Bronchial epithelial cell (primary cell): ENCODE data around the gene CHORDC1. TPM values are rescaled to one million over a fixed set of nuclear protein-coding genes. Genes with fewer than 3 reads are reported as not detected.

Experiments used
- DNase-seq: peaks from one replicate; pipeline ENCODE4 v3.0.0-alpha.2; 2010; ENCODE audit warnings: low read depth
- FAIRE-seq: peaks from 2 replicates; lab custom pipeline; 2011; peaks lifted over from hg19 to GRCh38; lab: Jason Lieb, UNC
- H3K27me3 ChIP-seq: 2 replicates; pipeline ENCODE4 v1.5.1; 2011; ENCODE audit warnings: low read length; ENCODE audit not compliant: control insufficient read depth, insufficient read depth
- H3K36me3 ChIP-seq: 2 replicates; pipeline ENCODE4 v1.5.1; 2011; ENCODE audit warnings: low read length; ENCODE audit not compliant: control insufficient read depth, insufficient read depth
- H3K4me3 ChIP-seq: 2 replicates; pipeline ENCODE4 v1.5.1; 2011; ENCODE audit warnings: mild to moderate bottlenecking, low read depth, low read length, control low read depth
- total RNA-seq: library from RNA; depleted of rRNA; stranded (reverse); fragments of >200 nt; gene quantifications from 2 replicates; pipeline ENCODE4 v1.2.1, GENCODE V29; 2014
- TF ChIP-seq, protein P1 (sequence below): IDR thresholded peaks from 2 replicates; pipeline ENCODE4 v1.5.1; 2011; ENCODE audit warnings: mild to moderate bottlenecking, moderate library complexity, low read length, control low read depth, inconsistent platforms; ENCODE audit not compliant: insufficient read depth, severe bottlenecking

Gene CHORDC1
- total RNA-seq, 1 donor from 2014 or later, result 24.2 TPM

DNA sequence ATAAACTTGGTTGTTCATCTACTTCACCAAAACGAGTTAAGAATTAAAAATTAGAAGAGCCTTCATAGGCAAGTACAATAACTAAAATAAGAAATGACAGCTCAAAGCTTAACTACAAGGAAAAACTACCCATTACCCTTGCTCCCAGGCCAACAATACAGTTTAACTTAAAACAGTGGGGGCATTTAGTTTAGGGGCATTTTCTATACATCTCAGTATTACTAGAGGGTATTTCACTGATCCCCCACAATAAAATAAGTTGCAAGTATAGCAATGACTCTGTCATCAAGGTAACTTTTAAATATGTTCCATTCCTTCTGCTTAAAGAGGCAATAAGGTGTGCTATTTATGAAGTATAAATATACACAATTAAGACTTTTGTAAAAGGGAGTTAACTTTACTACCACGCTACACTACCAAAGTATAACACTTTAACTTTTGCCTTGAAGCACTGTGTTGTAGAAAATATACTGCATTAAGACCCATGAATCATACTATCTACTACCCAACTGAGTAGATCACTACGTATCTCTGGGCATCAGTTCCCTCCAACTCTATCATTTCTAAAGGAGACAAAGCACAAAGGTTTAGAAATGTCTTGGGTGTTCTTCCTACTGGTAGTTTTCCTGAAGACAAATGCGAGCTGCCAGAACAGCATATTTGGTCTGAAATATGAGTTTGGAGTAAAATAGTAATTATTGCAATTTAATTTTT lies 29.8 kb downstream of the CHORDC1 start:
- no peaks in the 10 kb centered on the region for H3K36me3 ChIP-seq
- FAIRE-seq (no peak), DNase-seq (no peak)
- TF ChIP-seq, protein P1, sequence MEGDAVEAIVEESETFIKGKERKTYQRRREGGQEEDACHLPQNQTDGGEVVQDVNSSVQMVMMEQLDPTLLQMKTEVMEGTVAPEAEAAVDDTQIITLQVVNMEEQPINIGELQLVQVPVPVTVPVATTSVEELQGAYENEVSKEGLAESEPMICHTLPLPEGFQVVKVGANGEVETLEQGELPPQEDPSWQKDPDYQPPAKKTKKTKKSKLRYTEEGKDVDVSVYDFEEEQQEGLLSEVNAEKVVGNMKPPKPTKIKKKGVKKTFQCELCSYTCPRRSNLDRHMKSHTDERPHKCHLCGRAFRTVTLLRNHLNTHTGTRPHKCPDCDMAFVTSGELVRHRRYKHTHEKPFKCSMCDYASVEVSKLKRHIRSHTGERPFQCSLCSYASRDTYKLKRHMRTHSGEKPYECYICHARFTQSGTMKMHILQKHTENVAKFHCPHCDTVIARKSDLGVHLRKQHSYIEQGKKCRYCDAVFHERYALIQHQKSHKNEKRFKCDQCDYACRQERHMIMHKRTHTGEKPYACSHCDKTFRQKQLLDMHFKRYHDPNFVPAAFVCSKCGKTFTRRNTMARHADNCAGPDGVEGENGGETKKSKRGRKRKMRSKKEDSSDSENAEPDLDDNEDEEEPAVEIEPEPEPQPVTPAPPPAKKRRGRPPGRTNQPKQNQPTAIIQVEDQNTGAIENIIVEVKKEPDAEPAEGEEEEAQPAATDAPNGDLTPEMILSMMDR, result no peak
- H3K4me3 ChIP-seq, result no peak overlapping the region
- H3K27me3 ChIP-seq, result no peaks in the 10 kb centered on the region

DNA sequence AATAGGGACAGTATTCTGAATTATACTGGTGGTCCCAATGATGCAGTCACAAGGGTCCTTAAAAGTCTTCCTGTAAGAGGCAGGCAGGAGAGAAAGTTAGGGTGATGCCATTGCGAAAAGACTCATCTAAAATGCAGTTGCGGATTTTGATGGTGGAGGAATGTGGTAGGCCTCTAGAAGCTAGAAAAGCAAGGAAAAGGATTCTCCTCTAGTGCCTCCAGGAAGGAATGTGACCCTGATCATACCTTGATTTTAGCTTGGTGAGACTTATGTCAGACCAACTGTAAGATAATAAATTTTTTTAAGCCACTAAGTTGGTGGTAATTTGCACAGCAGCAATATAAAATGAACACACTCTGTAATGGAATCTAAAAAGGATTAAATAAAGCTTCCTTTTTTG lies 33.8 kb downstream of the CHORDC1 start:
- FAIRE-seq, result no peak
- Histone ChIP-seq H3K27me3 (no peaks in the 10 kb centered on the region), H3K36me3 (no peaks in the 10 kb centered on the region), H3K4me3 (no peak overlapping the region)
- TF ChIP-seq, protein P1, result no peak
- no peak for DNase-seq

DNA sequence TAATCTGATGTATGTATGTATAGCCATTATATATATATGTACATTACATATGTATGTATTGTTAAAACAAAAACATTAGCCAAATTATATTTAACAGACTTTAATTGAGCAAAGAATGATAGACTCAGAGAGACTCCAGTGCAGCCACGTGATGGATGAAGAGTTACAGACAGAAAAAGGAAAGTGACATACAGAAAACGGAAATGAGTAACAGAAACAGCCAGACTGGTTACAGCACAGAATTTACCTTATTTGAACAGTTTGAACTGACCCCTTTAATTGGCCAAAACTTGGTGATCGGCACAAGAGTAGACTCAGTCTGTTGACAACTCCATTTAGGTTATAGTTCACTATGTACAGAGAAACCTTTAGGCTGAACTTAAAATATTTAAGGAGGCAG lies 35.0 kb downstream of the CHORDC1 start:
- FAIRE-seq (no peak), DNase-seq (no peak)
- Histone ChIP-seq H3K4me3 (no peak overlapping the region), H3K27me3 (no peaks in the 10 kb centered on the region), H3K36me3 (no peaks in the 10 kb centered on the region)
- TF ChIP-seq, protein P1, result no peak

DNA sequence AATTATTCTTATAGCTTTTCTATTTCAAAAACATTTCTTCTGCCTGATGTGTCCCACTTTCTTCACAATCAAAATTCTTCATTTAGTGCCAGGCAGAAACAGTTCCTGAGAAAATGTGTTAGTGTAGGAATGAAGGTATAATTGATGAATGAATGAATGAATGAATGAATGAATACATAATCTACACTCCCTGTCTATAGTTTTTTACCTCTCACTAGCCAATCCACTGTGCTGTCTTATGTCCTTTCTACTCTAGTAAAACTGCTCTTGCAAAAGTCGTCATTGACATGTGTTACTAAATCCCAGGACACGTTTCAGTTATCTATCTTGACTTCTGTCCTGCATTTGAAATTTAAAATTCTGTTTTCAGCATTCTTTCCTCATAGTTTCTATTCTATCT lies 42.9 kb downstream of the CHORDC1 start:
- no peaks in the 10 kb centered on the region for H3K36me3 ChIP-seq
- H3K27me3 ChIP-seq, result no peaks in the 10 kb centered on the region
- DNase-seq, result no peak
- no peak for FAIRE-seq
- H3K4me3 ChIP-seq, result no peak overlapping the region
- TF ChIP-seq, protein P1, result no peak

DNA sequence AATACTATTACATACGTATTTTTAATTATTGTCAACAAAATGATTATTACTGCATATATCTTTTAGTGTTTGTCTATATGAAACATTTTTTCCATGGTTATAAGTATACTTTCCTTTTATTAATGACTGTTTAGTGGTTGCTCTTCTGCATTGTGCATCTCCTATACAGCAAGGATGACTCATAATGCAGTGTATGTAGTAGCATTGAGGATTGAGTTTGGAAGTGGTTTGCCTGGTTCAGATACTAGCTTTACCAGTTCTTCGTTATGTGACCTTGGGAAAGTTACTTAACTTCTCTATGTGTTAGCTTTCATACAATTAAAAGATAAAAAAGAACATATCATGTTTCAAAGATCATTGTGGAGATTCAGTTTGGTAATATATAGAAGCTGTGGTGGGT lies 44.1 kb downstream of the CHORDC1 start:
- FAIRE-seq (no peak), DNase-seq (peak; percentile 78)

More for the DNA sequence above, 44.1 kb downstream of the CHORDC1 start:
- TF ChIP-seq, protein P1, result no peak
- Histone ChIP-seq H3K4me3 (no peak overlapping the region), H3K27me3 (no peaks in the 10 kb centered on the region), H3K36me3 (no peaks in the 10 kb centered on the region)
